Prostate gland (tissue), 2 donors: ENCODE data around the gene RPRD1B. TPM values are rescaled to one million over a fixed set of nuclear protein-coding genes. Genes with fewer than 3 reads are reported as not detected.

Source experiments
- DNase-seq: peaks from one replicate; pipeline ENCODE4 v3.0.0-alpha.2; 2019; ENCODE audit warnings: low spot score
- H3K27ac ChIP-seq, 2 donors: fragments of 200-600 bp; sonication (generic); 2 replicates each; pipeline ENCODE4 v1.5.1; 2017 to 2019
- H3K27me3 ChIP-seq: fragments of 200-600 bp; sonication (generic); replicated peaks from 2 replicates; pipeline ENCODE4 v1.5.1; 2019; ENCODE audit not compliant: insufficient read depth
- H3K36me3 ChIP-seq, 2 donors: fragments of 200-600 bp; sonication (generic); 1 replicate in 1 of 2; 2 replicates in 1 of 2; pipeline versions ENCODE4 v1.5.1 to v1.8.1; 2017 to 2019
- H3K4me1 ChIP-seq: fragments of 200-600 bp; sonication (generic); replicated peaks from 2 replicates; pipeline ENCODE4 v1.5.1; 2019
- H3K4me3 ChIP-seq, 2 donors: fragments of 200-600 bp; sonication (generic); 2 replicates each; pipeline ENCODE4 v1.5.1; 2017 to 2019
- H3K9me3 ChIP-seq: fragments of 200-600 bp; sonication (generic); 2 replicates; pipeline ENCODE4 v1.5.1; 2017
- CTCF ChIP-seq, 4 experiments: fragments of 200-600 bp in 2 of 4; fragments of 450-650 bp in 2 of 4; sonication (generic) in 2 of 4; IDR thresholded peaks; 1 replicate in 3 of 4; 2 replicates in 1 of 4; pipeline ENCODE4 v1.5.1; 2016 to 2019; ENCODE audit warnings: antibody characterized with exemption in 4 of 4, mild to moderate bottlenecking in 2 of 4, moderate library complexity in 2 of 4
- POLR2A ChIP-seq: fragments of 450-650 bp; IDR thresholded peaks from one replicate; pipeline ENCODE4 v1.6.1; 2016; ENCODE audit warnings: antibody characterized with exemption, mild to moderate bottlenecking
- POLR2AphosphoS5 ChIP-seq: sonication (generic); formaldehyde crosslinking; IDR thresholded peaks from one replicate; pipeline ENCODE4 v1.6.1; 2017; ENCODE audit warnings: antibody characterized with exemption
- WGBS: methylation state at CpG from one replicate; pipeline ENCODE4 v1.1.5; 2018; 5-methylcytosine and 5-hydroxymethylcytosine counted together
- intact Hi-C: fragments of 100-400 bp; cut with DNase I; formaldehyde crosslinking; loops from one replicate; pipeline ENCODE4 v1.14.2; 2022
- total RNA-seq, 2 donors: library from RNA; depleted of rRNA; stranded (reverse); fragments of >200 nt; gene quantifications; one replicate each; pipeline ENCODE4 v1.1.0, GENCODE V29; 2016

Gene RPRD1B
- total RNA-seq, 2 donors from 2014 or later = 21.9 to 27.5 TPM

- TF ChIP-seq POLR2AphosphoS5 (no peak), CTCF (IDR thresholded peaks at IDR 0.05) (no peak), POLR2A (no peak)
- Histone ChIP-seq H3K27ac (no peak overlapping the region), H3K36me3 (no peaks in the 10 kb centered on the region), H3K4me1 (no peaks in the 10 kb centered on the region), H3K27me3 (no peaks in the 10 kb centered on the region), H3K4me3 (no peak overlapping the region), H3K9me3 (no peaks in the 10 kb centered on the region)
- intact Hi-C loops = loop anchor here (10.0 kb wide), 1 partner anchor 274 kb away; no protein-coding TSS in a partner anchor
- 68% methylated on average over 1 of the region's 1 CpG for WGBS
- no peak for DNase-seq
Observed at GRCh38 chr20:38050686-38051085, 17.1 kb downstream of the RPRD1B start.

GRCh38 chr20:38052870-38053269 is 19.3 kb downstream of the RPRD1B start:
- TF ChIP-seq POLR2A = no peak
- TF ChIP-seq POLR2AphosphoS5 = no peak
- TF ChIP-seq CTCF (IDR thresholded peaks at IDR 0.05) = no peak
- intact Hi-C loops = loop anchor here (10.0 kb wide), 1 partner anchor 272 kb away; no protein-coding TSS in a partner anchor
- H3K27me3 ChIP-seq = no peaks in the 10 kb centered on the region
- WGBS = 65% methylated on average over 2 of the region's 2 CpGs
- H3K4me3 ChIP-seq = no peak overlapping the region
- H3K27ac ChIP-seq = no peak overlapping the region
- H3K4me1 ChIP-seq = no peaks in the 10 kb centered on the region
- no peak for DNase-seq
- no peaks in the 10 kb centered on the region for H3K36me3 ChIP-seq
- H3K9me3 ChIP-seq = no peaks in the 10 kb centered on the region

- H3K4me1 ChIP-seq = no peaks in the 10 kb centered on the region
- no peaks in the 10 kb centered on the region for H3K36me3 ChIP-seq
- 85% methylated on average over 2 of the region's 2 CpGs for WGBS
- H3K27ac ChIP-seq = no peak overlapping the region
- H3K4me3 ChIP-seq = no peak overlapping the region
- H3K9me3 ChIP-seq = no peaks in the 10 kb centered on the region
- no peak for DNase-seq
- TF ChIP-seq POLR2AphosphoS5 (no peak), POLR2A (no peak), CTCF (IDR thresholded peaks at IDR 0.05) (no peak)
- intact Hi-C loops = loop anchor here (10.0 kb wide), 1 partner anchor 270 kb away; no protein-coding TSS in a partner anchor
- no peaks in the 10 kb centered on the region for H3K27me3 ChIP-seq
Observed at GRCh38 chr20:38054647-38055046, 21.1 kb downstream of the RPRD1B start.

- no peak for TF ChIP-seq CTCF (IDR thresholded peaks at IDR 0.05)
- Histone ChIP-seq H3K4me1 (no peaks in the 10 kb centered on the region), H3K36me3 (no peaks in the 10 kb centered on the region), H3K27me3 (no peaks in the 10 kb centered on the region), H3K9me3 (no peaks in the 10 kb centered on the region), H3K27ac (no peak overlapping the region), H3K4me3 (no peak overlapping the region)
- 28% methylated on average over 4 of the region's 4 CpGs for WGBS
- DNase-seq = no peak
- intact Hi-C loops = loop anchor here (10.0 kb wide), 1 partner anchor 270 kb away; no protein-coding TSS in a partner anchor
Observed at GRCh38 chr20:38055294-38055693, 21.7 kb downstream of the RPRD1B start.

GRCh38 chr20:38055848-38056247 is 22.3 kb downstream of the RPRD1B start:
- intact Hi-C loops = loop anchor here (2.0 to 10.0 kb wide), 2 partner anchors 165 to 269 kb away; no protein-coding TSS in a partner anchor
- Histone ChIP-seq H3K4me3 (no peak overlapping the region), H3K4me1 (no peaks in the 10 kb centered on the region), H3K27ac (no peak overlapping the region), H3K36me3 (no peaks in the 10 kb centered on the region), H3K27me3 (no peaks in the 10 kb centered on the region), H3K9me3 (no peaks in the 10 kb centered on the region)
- no peak for DNase-seq
- WGBS = 80% methylated on average over 6 of the region's 6 CpGs
- no peak for TF ChIP-seq POLR2A
